GM18520 (cell line): Measurements from ENCODE around the gene ZNF70.
A peak's percentile ranks its signal among the peaks of the same experiment; 100 is the strongest.
"Not testable (repeated sequence)": the region's sequence is repeated elsewhere in the genome, so short reads cannot be mapped to it uniquely, and the experiment has no call there.

Experiments
- ATAC-seq: cut with Tn5 transposase; IDR thresholded peaks from one replicate; pipeline ENCODE4 v1.9.1; 2021; ENCODE audit not compliant: unreplicated experiment

Gene ZNF70

GRCh38 chr22:23760056-23760455, 9.1 kb upstream of the ZNF70 start:
- no peak for ATAC-seq

DNA sequence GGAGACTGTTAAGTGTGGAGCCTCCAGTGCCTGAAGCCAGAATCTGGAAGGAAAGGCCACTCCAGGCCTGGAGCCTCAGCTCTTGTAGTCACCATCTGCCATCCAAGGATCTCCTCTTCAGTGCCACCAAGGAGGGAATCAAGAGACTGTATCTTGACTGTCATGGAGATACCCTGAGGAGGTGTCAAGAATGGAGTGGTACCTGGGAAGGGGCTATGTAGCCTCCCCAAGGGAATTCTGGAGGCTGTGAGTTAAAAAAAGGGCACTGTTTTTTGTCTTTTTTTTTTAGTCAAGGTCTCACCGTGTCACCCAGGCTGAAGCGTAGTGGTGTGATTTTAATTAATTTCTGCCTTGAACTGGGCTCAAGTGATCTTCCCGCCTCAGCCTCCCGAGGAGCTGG, 8.7 kb upstream of the ZNF70 start:
- ATAC-seq, result no peak

DNA sequence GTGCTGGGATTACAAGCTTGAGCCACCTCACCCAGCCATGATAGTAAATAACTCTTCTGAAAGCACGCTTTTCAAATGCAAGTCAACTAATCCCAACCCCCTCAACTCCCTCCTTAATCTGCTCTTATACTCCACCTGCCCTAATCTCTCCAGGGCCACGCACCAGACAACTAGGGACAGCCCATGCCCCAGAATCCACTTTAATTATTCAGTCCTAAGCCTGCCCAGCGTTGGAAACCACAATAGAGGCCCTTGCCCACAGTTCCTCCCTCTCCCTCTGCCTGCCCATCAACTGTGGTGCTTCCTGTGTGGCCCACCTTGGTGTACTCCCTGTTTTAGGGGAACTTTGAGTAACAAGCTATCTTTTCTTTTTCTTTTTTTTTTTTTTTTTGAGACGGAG, 6.0 kb upstream of the ZNF70 start:
- ATAC-seq, result no peak

DNA sequence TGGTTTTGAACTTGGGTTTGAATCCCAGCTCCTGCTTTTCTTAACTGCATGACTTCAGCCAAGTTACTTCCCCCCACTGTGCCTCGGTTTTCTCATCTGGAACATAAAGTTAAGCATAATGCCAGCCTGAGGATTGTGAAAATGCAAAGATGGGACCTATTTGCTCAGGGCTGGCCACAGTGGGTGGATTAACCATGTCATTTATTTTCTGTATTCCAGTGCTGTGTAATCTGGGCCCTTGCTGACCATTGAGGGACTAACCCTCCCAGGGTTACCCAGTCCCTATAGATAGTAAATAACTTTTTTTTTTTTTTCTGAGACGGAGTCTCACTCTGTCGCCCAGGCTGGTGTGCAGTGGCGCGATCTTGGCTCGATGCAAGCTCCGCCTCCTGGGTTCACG, 4.8 kb upstream of the ZNF70 start:
- ATAC-seq, result no peak

- no peak for ATAC-seq
These were observed 4.2 kb upstream of the ZNF70 start for GRCh38 chr22:23754980-23755636.

DNA sequence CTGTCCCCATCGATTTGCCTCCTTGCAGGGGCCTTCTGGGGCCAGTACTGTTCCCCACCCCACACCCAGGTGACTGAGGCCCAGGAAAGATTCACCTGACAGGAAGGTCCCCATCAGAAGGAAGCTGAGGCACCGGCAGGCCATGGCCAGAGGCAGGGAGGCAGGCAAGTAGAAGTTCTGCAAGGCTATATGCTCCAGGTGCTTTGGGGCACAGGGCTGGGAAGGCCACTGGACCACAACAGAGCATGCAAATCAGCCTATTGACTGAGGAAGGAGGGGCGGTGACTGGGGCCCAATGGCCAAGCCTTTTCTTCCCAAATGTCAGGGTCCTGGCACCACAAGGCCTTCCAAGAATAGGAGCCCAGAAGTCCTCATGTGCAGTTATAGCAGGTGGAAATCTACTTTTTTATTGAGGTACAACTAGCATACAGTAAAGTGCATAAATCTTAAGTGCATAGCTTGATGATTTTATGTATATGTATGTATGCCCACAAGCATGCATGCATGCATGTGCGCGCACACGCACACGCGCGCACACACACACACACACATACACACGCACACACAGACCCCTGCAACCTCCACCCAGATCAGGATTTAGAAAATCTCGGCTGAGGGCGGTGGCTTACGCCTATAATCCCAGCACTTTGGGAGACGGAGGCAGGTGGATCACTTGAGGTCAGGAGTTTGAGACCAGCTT, 3.5 kb upstream of the ZNF70 start, which contains the start of gene VPREB3:
VPREB3 (minus strand) TSS at position 206 of the 700 bp plus-strand sequence; CDS start at position 144, 62 bp downstream.
- ATAC-seq, result no peak

GRCh38 chr22:23753385-23753784, 2.5 kb upstream of the ZNF70 start:
- ATAC-seq, result no peak

- no peak for ATAC-seq
These were observed 1.8 kb upstream of the ZNF70 start for GRCh38 chr22:23752750-23753149.

GRCh38 chr22:23752090-23752691, 1.3 kb upstream of the ZNF70 start:
- no peak for ATAC-seq

GRCh38 chr22:23751441-23751996, 607 bp upstream of the ZNF70 start:
- peak; percentile 11 for ATAC-seq

GRCh38 chr22:23750367-23750713, 572 bp downstream of the ZNF70 start:
- ATAC-seq, result no peak

DNA sequence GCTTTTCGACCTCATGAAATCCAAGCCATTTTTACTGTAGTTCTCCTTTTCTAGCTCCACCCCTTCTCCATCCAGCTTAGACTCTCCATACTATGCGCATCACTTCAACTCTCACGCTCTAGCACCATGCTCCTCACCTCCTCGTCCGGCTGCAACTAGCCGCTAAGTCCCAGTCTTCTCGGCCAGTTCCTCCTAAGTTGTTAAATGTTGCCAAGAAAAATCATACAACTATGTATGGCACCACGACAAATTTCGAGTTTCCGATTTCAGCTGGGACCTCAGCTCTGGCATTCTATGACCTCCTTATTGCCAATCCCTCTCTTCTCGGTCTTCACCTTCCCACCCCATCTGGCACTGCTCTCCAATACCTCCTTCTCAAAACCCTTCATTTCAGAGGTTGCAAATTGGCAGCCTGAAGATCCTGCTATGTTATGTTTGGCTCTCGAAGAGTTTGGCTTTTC, 1.0 kb downstream of the ZNF70 start:
- ATAC-seq, result no peak

- ATAC-seq, result no peak
These were observed 5.1 kb downstream of the ZNF70 start for GRCh38 chr22:23745791-23746190.

DNA sequence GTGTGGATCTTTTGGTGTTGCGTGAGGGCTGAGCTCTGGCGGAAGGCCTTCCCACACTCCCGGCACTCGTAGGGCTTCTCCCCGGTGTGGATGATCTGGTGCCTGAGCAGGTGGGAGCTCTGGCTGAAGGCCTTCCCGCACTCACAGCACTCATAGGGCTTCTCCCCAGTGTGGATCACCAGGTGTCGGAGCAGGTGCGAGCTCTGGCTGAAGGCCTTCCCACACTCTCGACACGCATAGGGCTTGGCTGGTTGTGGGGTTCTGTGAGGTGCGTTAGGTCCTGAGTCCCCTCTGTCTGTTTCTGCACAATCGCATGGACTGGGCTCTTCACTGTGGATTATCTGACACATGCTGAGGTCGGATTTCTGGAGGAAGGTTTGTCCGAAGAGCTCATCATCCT, 6.4 kb downstream of the ZNF70 start:
- ATAC-seq, result no peak

DNA sequence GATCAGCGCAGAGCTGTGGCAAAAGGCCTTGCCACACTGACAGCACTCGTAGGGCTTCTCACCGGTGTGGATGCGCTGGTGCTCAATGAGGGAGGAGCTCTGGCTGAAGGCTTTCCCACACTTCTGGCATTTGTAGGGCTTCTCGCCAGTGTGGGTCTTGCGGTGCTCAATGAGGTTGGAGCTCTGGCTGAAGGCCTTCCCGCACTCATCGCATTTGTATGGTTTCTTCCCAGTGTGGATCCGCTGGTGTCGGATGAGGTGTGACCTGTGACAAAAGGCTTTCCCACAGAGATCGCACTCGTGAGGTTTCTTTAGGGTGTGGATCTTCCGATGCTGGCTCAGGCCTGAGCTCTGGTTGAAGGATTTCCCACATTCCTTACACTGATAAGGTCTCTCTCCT, 6.9 kb downstream of the ZNF70 start:
- no peak for ATAC-seq

DNA sequence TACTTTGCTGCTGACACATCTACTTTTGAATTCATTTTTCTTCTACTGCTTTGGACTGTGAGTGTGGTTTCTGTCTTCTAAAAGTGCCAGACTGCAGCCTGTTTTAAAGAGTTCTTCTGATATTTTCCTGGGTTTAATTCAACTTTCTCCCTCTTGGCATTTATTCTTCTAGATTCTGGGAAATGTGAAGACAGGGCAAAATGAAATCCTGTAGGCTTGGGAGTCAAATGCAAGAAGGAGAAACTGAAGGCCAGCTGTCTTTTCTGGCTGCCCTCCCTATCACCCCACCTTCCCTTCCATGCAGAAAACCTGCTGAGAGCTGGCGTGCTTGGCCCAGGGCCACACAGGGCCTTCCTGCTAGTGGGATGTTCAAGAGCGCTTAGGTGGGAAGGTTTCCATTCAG, 7.6 kb downstream of the ZNF70 start:
- no peak for ATAC-seq

DNA sequence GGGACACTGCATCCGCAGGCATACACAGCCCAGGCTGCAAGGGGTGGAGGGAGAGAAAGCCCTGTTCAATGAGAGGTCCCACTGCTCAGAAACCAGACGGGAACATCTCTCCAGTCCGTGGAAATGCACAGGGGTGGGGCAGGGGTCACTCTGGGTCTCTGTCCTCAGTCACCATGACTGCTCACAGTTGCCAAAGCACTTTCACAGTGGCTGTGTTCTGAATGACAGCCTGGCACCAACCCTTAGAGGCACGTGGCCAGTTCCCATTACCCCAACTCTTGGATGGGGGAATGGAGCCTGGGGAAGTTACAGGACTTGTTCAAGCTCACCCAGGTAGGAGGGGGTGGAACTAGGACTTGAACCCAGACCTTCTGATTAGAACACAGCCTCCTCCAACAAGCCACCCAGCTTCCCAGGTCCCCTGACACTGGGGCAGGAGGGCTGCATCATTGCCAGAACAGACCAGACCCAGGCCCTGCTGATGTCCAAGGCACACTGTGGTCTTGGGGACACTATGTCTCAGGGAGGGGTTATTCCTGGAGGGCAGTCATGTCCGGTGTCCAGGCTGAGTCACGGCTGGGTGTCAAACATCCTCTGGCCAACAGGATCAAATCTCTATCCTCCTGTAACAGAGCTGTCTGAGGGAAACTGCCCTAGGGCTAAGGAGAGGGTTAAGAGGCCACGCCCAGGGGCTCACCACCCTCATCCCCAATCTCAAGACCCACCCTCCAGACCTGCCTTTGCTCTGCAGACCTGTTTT, 8.2 kb downstream of the ZNF70 start:
- no peak for ATAC-seq

- no peak for ATAC-seq
These were observed 13.2 kb downstream of the ZNF70 start for GRCh38 chr22:23737696-23738095.

- ATAC-seq, result not testable (repeated sequence)
These were observed 22.8 kb downstream of the ZNF70 start for GRCh38 chr22:23728108-23728507.

- ATAC-seq, result no peak
These were observed 28.2 kb downstream of the ZNF70 start for GRCh38 chr22:23722724-23723123.

DNA sequence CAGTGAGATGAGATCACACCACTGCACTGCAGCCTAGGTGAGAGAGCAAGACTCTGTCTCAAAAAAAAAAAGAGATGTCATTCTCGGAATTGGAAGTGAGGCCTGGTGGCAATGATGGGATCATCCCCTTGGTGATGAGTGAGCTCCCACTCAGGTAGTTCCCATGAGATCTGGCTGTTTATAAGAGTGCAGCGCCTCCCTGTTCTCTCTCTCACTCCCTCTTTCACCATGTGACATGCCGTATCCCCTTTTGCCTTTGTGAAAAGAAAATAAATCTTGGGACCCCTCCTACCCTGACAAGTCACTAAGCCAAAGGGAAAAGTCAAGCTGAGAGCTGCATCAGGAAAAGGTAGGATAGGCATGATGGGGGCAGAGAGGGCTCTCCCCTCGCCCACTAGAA, 28.8 kb downstream of the ZNF70 start:
- no peak for ATAC-seq
